ENCODE results near the gene WDR4.
A peak's percentile ranks its signal among the peaks of the same experiment; 100 is the strongest.
"Not testable (repeated sequence)": the region's sequence is repeated elsewhere in the genome, so short reads cannot be mapped to it uniquely, and the experiment has no call there.

WDR4 gene

DNA sequence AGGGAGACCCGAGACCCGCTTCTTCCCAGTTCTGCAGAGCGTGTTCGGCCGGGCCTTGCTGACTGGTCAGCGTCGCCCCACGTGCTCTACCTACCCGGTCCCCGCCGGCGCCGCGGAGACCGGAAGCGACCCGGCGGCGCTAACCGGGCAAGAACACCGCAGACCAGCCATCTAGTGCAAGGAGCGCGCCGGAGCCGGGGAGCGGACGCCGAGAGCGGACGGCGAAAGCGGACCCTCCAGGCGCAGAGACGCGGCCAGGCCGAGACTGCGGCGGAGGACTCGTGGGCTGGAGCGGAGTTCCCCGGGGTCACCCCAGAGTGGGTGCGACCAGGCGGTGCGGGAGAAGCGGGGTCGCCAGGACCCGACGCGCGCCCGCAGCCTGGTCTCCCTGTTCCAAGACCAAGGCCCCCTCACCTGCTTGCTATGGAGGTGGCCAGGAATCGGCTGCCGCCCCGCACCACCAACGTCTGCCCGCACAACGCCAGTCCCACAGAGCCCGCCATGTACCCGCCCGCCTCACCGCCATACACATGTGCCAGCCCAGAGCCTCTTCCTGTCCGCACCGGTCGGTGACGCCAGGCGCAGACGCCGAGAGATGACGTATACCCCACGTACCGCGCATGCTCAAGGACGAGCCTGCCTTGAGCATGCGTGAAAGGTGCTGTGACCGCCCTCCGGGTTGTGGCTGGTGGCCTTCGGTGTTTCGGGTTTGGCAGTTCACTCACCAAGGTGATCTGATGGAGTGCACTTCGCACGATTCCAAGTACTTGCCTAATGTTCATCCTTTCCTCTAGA is at the start of gene WDR4:
Gene WDR4 (minus strand): TSS at position 547 of the 795 bp plus-strand sequence. CDS start 44 bp downstream, at position 503.
- peak; percentile 98 for DNase-seq (ENCODE audit: low spot score)

DNA sequence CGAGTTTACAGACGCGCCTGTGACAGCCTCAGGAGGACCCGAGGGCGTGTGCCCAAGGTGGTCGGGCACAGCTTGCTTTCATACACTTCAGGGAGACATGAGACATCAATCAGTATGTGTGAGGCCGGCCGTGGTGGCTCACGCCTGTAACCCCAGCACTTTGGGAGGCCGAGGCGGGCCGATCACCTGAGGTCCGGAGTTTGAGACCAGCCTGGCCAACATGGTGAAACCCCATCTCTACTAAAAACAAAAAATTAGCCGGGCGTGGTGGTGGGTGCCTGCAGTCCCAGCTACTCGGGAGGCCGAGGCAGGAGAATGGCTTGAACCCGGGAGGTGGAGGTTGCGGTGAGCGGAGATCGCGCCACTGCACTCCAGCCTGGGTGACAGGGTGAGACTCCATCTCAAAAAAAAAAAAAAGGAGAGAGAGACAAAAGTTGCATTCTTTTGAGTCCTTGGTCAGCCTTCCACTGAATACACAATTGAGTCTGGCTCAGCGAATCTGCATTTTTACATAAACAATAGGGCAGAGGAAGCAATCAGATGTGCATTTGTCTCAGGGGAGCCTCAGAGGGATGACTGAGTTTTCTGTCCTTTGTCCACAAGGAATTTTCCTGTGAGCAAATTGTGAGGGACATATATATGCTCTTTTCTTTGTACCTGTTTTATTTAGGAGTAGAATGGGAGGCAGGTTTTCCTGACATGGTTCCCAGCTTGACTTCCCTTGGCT is 48.3 kb upstream of the WDR4 start:
- DNase-seq (ENCODE audit: low spot score): not testable (repeated sequence)

DNA sequence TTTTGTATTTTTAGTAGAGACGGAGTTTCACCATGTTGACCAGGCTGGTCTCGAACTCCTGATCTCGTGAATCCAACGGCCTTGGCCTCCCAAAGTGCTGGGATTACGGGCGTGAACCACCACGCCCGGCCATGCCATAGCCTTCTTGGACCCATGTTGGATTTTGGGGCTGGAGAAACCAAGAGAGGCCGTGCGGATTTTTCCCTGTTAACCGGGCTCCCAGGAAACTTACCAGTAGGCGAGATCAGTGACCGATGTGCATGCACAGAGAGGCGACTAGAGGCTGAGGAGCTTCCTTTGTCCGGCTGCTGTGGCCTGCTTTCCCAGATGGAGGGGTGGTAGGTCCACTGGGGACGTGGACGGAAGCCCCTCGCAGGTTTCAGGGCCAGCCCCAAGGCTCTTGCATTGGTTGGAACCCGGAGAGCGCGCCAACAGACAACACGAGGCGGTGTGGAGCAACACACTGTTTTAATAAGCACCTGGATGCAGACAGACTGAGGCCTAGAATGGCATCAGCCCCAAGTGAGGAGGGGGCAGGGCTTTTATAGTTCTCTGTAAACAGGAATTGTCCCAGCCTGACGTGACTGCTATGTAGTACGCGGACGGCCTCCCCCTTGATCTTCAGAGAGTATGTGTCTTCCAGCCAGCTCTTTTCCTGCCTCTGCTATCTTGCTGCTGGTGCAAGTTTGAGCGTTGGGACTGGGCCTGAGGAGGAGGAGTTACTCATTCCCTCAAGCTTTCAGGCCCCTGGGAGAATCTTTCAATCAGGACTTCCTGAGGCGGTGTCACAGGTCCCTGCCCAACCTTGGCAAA is 46.0 kb upstream of the WDR4 start, which contains the start of gene ERVH48-1:
Gene ERVH48-1 (minus strand): TSS at position 517 of the 813 bp plus-strand sequence. CDS start 6,624 bp downstream, outside the sequence.
- DNase-seq (ENCODE audit: low spot score): no peak

DNA sequence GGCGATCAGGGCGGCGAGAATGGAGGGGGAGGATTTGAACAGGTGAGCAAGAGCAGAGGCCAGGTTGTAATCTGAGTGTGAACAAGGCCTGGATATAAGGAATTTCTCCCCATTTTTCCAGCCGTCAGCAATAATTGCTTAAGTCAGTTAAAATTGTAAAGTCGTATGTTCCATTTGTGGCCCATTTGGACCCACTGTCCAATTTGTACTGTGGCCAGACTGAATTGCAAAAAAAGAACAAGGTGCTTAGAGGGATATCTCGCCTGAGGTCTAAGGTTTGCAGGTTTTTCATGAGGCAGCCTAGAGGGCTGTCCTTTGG is 45.1 kb upstream of the WDR4 start:
- DNase-seq (ENCODE audit: low spot score): no peak

DNA sequence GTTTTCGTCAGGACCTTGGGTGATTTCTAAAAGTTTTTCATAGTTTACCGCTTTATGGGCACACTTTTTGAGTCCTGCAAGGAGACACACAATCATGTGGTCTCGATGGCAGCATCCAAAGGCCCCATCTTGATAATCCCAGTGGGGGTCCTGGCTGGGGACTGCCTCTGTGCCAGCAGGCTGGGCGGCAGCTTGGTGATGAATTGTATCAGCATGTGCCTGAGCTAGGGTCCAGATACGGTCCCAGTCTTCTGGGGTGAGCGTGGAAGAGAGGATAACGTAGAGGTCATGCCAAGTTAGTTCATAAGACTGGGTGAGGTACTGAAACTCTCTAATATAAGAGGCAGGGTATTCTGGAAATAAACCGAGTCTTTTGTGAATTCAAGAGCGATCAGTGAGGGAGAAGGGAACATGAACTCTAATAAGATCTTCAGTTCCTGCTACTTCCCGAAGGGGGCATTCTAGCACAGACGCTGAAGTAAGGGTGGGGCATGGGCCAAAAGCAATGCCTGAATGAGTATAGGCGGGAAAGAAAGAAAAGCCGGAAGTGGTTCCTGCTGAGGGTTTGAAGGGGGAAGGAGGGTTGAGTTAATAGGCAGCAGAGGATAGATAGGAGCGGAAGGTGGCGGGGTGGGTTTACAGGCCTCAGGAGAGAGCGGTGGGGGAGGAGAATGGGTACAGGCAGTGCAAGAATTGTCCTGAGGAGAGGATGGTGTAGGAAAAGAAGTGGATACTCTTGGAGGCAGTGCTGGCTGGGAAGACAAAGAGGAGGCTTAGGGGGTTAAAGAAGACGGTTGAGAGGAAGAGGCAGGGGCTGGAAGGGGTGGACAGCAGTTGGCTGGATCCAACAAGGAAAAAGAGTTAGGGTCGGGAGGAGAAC is 44.5 kb upstream of the WDR4 start:
- DNase-seq (ENCODE audit: low spot score): peak; percentile 82

DNA sequence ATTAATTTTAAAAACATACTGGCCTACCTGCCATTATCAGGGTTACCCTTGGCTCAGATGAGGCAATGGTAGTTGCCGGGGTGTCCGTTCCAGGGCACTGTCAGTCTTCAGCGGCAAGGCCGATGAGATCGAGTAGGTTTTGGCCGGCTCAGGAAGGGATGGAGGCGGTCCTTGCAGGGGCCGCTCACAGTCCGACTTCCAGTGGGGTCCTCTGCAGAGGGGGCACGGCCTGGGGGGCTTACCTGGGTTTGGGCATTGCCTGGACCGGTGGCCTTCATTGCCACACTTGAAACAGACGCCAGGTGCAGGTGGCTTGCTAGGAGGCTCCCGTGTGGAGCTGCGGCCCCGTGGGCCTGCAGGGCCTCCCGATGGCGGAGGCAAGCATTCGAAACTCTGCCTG is 43.6 kb upstream of the WDR4 start:
- DNase-seq (ENCODE audit: low spot score): no peak

DNA sequence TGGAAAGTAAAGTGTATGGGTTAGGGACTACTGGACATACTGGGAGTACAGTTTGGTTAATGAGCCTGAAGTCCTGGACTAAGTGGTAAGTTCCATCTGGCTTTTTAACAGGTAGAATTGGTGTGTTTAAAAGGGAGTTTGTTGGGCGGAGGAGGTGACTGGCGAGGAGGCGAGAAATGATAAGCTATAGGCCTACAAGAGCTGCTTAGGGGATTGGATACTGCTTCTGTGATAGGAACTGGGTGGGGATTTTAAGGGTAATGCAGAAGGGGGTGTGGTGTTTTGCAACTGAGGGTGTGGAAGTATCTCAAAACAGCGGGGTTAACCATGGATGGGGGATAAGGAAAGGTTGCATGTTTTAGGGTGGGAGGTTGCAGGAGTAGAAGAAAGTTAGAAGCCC is 42.6 kb upstream of the WDR4 start:
- no peak for DNase-seq (ENCODE audit: low spot score)

DNA sequence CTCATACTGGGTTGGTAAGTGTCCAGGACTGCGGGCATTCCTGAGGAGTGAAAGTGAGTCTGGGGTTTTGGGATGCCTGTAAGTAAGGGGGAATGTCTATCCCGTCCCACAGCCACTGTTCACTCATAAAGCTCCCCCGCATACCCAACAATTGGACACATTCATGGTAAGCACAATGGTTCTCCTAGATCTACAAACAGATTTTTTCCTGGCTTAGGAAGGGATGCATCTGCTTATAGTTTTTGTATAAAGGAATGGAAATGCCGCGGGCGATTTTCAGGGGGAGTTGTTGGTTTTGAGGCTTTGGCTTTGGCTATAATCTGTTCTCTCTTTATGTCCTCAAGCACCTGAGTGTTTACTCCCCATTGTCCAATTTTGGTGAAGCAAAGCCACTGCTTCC is 39.0 kb upstream of the WDR4 start:
- no peak for DNase-seq (ENCODE audit: low spot score)

DNA sequence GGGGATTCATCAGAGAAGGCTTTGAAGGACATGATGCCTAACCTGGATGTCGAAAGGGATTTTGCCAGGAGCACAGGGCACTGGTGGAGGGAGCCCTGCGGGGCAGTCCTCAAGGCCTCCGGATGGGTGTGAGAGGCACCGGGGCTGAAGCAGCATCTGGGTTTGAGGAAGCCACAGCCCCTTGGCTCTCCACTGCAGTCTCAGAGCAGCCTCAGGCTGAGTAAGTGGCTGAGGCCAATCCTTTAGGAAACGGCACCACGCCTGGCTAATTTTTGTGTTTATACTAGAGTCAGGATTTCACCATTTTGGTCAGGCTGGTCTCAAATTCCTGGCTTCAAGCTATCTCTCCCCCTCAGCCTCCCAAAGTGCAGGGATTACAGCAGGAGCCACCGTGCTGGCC is 34.1 kb upstream of the WDR4 start:
- no peak for DNase-seq (ENCODE audit: low spot score)

DNA sequence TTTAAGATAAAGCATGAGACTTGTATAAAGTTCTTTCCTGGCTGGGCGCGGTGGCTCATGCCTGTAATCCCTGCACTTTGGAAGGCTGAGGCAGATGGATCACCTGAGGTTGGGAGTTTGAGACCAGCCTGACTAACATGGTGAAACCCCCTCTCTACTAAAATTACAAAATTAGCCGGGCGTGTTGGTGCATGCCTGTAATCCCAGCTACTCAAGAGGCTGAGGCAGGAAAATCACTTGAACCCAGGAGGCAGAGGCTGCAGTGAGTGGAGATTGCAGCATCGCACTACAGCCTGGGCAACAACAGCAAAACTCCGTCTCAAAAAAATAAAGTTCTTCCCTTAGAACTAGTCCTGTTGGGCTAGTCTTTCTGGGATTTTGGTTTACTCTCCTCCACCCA is 32.6 kb upstream of the WDR4 start:
- not testable (repeated sequence) for DNase-seq (ENCODE audit: low spot score)

DNA sequence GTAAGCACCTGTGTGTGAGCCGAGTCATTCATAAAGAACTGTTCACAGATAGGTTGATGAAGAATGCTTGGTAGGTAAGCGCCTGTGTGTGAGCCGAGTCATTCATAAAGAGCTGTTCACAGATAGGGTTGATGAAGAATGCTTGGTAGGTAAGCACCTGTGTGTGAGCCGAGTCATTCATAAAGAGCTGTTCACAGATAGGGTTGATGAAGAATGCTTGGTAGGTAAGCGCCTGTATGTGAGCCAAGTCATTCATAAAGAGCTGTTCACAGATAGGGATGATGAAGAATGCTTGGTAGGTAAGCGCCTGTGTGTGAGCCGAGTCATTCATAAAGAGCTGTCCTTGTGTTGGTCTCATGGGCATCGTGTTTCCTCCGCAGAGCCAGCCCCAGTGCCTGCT is 29.1 kb upstream of the WDR4 start:
- not testable (repeated sequence) for DNase-seq (ENCODE audit: low spot score)

GRCh38 chr21:42906233-42906632 is 26.9 kb upstream of the WDR4 start:
- no peak for DNase-seq (ENCODE audit: low spot score)

DNA sequence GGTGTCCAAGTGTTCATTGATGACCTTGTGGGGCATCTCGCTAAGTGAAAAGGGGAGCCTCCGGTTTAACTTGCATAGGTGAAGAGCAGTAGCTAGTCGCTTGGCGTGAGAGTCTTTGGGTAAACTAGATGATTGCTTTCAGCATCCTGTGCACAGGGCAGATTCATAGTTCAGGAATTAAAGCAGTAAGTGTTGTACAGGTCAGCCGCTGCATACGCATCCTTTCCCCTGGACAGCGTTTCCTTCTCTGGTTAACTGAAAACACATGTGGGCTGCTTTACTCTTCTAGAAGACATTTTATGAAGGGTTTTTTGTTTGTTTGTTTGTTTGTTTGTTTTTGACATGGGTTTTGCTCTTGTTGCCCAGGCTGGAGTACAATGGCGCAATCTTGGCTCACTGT is 25.9 kb upstream of the WDR4 start:
- no peak for DNase-seq (ENCODE audit: low spot score)

- no peak for DNase-seq (ENCODE audit: low spot score)
Observed at GRCh38 chr21:42903817-42904216, 24.5 kb upstream of the WDR4 start.

- no peak for DNase-seq (ENCODE audit: low spot score)
Observed at GRCh38 chr21:42900446-42900845, 21.1 kb upstream of the WDR4 start.

- DNase-seq (ENCODE audit: low spot score): peak; percentile 99
Observed at GRCh38 chr21:42892931-42893755, 13.8 kb upstream of the WDR4 start, which contains the start of gene NDUFV3. NDUFV3 (plus strand) TSS chr21:42893309; CDS start chr21:42893334, 25 bp downstream.

DNA sequence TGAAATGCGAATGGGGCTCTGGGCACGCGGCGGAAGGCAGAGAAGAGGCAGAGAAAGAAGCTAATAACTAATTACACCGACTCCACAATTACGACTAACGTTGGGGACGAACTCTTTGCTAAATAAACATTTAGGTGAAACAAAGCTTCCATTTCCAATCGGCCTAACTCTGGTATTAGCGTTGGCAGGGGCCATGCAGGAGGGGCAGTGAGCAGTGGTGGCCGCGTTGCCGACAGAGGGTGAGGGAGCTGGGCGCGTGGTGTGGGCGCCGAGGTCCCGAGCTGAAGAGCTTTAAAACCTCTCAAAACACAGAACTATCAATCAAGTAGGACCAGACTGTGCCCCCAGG is 13.2 kb upstream of the WDR4 start:
- no peak for DNase-seq (ENCODE audit: low spot score)

- no peak for DNase-seq (ENCODE audit: low spot score)
Observed at GRCh38 chr21:42887326-42887725, 8.0 kb upstream of the WDR4 start.

DNA sequence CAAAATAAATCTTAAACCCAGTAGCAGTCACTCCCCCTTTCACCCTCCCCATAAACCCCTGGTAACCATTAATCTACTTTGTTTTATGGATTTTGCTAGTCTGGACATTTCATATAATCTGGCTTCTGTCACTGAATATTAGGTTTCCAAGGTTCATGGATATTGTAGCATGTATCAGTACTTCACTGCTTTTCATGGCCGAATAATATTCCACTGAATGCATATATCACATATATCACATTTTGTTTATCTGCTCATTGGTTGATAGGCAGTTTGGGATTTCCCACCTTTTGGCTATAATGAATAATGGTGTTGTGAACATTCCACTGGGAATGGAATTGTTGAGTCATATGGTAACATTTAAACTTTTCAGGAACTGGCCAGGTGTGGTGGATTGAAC is 4.6 kb upstream of the WDR4 start:
- no peak for DNase-seq (ENCODE audit: low spot score)

DNA sequence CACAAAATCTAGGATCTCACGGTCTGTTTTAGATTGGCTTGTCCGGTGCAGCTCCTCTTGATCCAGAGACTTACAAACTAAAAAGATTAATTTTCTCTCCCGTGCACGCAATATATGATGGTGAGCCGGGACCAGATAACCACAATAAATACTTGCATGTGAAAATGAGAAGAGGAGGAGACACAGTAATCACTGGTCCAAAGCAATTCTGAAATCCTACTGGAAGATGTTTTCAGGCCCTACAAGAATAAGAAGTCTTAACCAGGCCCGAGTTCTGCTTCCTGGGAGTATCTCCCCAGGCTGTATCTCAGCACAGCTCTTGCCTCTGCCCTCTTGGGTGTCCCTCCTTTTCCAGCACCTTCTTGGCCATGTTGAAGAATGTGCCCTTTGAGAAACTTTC is 1.0 kb upstream of the WDR4 start:
- DNase-seq (ENCODE audit: low spot score): no peak

GRCh38 chr21:42878678-42878992 is 704 bp downstream of the WDR4 start:
- no peak for DNase-seq (ENCODE audit: low spot score)

Data from D341Med (cell line).